SK-N-SH treated with all-trans-retinoic acid at 6 μM for 48 hours (cell line): Measurements from ENCODE around the gene UCMA.

Source experiments
- ARNTL ChIP-seq: fragments of 450-650 bp; formaldehyde crosslinking; IDR thresholded peaks from 2 replicates; pipeline ENCODE4 v1.5.0; 2020; ENCODE audit warnings: low read depth, mild to moderate bottlenecking, moderate library complexity, borderline replicate concordance
- BACH2 ChIP-seq: fragments of 250-450 bp; sonication (Bioruptor Pico); IDR thresholded peaks from 2 replicates; pipeline ENCODE4 v1.9.0; 2021; ENCODE audit warnings: mild to moderate bottlenecking, borderline replicate concordance
- GLIS3 ChIP-seq: fragments of 250-450 bp; sonication (Bioruptor Pico); IDR thresholded peaks from 2 replicates; pipeline ENCODE4 v1.5.0; 2020; ENCODE audit warnings: mild to moderate bottlenecking, moderate library complexity
- OSR1 ChIP-seq: fragments of 250-450 bp; sonication (Bioruptor Pico); IDR thresholded peaks from 2 replicates; pipeline ENCODE4 v1.8.0; 2022; ENCODE audit warnings: moderate library complexity, mild to moderate bottlenecking, inconsistent platforms
- PPARA ChIP-seq: fragments of 250-450 bp; sonication (Bioruptor Pico); IDR thresholded peaks from 2 replicates; pipeline ENCODE4 v1.5.0; 2020; ENCODE audit warnings: mild to moderate bottlenecking, borderline replicate concordance
- ZFP3 ChIP-seq: fragments of 250-450 bp; sonication (Bioruptor Pico); IDR thresholded peaks from 2 replicates; pipeline ENCODE4 v1.5.0; 2020; ENCODE audit warnings: mild to moderate bottlenecking, moderate library complexity
- TF ChIP-seq, protein P1 (sequence below): fragments of 250-450 bp; sonication (Bioruptor Pico); IDR thresholded peaks from 2 replicates; pipeline ENCODE4 v1.8.0; 2020; ENCODE audit warnings: mild to moderate bottlenecking, moderate library complexity, borderline replicate concordance
- TF ChIP-seq, protein P2 (sequence below): fragments of 250-450 bp; sonication (Bioruptor Pico); IDR thresholded peaks from 2 replicates; pipeline ENCODE4 v1.5.1; 2021; ENCODE audit warnings: mild to moderate bottlenecking, moderate library complexity

DNA sequence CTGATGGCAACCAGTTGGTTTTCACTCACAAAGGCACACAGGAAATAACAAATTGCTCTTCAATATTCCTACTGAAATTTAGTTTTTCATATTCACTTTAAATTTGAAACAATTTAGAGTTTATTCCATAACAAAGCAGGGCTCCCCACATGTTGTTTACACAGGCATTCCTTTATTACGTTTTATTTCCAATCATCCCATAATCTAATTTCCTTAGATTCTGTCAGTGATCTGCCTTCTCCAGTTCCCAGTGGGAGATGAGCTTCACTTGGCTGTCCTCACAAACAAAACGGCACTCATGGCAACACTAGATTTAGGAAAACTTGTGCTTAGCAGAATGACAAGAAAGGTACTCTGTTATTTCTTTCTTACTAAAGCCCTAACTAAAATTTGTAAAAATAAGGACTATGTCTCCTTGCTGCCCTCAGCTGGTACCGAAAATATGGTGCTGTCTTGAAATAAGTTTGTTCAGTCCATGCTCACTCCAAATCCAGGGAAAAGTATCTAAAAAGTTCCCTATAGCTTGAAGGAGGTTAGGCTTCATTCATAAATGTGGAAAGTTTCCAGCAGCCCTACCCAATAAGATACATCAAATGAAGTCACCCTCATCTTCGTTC, 42.7 kb upstream of the UCMA start:
- TF ChIP-seq BACH2 (CRISPR knock-in tag) (no peak), ZFP3 (CRISPR knock-in tag) (no peak), ARNTL (CRISPR knock-in tag) (no peak), OSR1 (CRISPR knock-in tag) (no peak), GLIS3 (CRISPR knock-in tag) (no peak), PPARA (CRISPR knock-in tag) (no peak)
- TF ChIP-seq, protein P1, sequence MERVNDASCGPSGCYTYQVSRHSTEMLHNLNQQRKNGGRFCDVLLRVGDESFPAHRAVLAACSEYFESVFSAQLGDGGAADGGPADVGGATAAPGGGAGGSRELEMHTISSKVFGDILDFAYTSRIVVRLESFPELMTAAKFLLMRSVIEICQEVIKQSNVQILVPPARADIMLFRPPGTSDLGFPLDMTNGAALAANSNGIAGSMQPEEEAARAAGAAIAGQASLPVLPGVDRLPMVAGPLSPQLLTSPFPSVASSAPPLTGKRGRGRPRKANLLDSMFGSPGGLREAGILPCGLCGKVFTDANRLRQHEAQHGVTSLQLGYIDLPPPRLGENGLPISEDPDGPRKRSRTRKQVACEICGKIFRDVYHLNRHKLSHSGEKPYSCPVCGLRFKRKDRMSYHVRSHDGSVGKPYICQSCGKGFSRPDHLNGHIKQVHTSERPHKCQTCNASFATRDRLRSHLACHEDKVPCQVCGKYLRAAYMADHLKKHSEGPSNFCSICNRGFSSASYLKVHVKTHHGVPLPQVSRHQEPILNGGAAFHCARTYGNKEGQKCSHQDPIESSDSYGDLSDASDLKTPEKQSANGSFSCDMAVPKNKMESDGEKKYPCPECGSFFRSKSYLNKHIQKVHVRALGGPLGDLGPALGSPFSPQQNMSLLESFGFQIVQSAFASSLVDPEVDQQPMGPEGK (CRISPR knock-in tag), result no peak
- TF ChIP-seq, protein P2, sequence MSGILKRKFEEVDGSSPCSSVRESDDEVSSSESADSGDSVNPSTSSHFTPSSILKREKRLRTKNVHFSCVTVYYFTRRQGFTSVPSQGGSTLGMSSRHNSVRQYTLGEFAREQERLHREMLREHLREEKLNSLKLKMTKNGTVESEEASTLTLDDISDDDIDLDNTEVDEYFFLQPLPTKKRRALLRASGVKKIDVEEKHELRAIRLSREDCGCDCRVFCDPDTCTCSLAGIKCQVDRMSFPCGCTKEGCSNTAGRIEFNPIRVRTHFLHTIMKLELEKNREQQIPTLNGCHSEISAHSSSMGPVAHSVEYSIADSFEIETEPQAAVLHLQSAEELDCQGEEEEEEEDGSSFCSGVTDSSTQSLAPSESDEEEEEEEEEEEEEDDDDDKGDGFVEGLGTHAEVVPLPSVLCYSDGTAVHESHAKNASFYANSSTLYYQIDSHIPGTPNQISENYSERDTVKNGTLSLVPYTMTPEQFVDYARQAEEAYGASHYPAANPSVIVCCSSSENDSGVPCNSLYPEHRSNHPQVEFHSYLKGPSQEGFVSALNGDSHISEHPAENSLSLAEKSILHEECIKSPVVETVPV, result no peak
